Kidney (tissue), 14 donors: ENCODE measurements around the gene SYT13. TPM values are rescaled to one million over a fixed set of nuclear protein-coding genes. Genes with fewer than 3 reads are reported as not detected.

Source experiments
- DNase-seq, 5 donors: peaks; one replicate each; pipeline ENCODE4 v3.0.0-alpha.2; 2013 to 2020
- FAIRE-seq: peaks from 2 replicates; lab custom pipeline; 2012; peaks lifted over from hg19 to GRCh38; lab: Jason Lieb, UNC
- H3K27ac ChIP-seq, 2 donors: one replicate each; pipeline ENCODE4 v1.7.0; 2013; ENCODE audit warnings: low read depth in 2 of 2, low read length in 2 of 2, inconsistent platforms in 1 of 2
- H3K27me3 ChIP-seq: one replicate; pipeline ENCODE4 v1.7.1; 2013; ENCODE audit warnings: low read length, inconsistent platforms; ENCODE audit not compliant: control insufficient read depth, insufficient read depth
- H3K36me3 ChIP-seq, 3 donors: one replicate each; pipeline versions ENCODE4 v1.7.0 to v1.7.1; 2013; ENCODE audit warnings: low read length in 3 of 3, control low read depth in 1 of 3, inconsistent platforms in 1 of 3; ENCODE audit not compliant: insufficient read depth in 3 of 3, control insufficient read depth in 2 of 3
- H3K4me1 ChIP-seq, 3 donors: one replicate each; pipeline versions ENCODE4 v1.7.0 to v1.7.1; 2013; ENCODE audit warnings: low read length in 3 of 3, inconsistent platforms in 1 of 3, low read depth in 1 of 3; ENCODE audit not compliant: control insufficient read depth in 2 of 3, insufficient read depth in 2 of 3
- H3K4me3 ChIP-seq, 3 donors: one replicate each; pipeline versions ENCODE4 v1.7.0 to v1.8.1; 2013; ENCODE audit warnings: low read length in 3 of 3, control low read depth in 1 of 3, inconsistent platforms in 1 of 3
- H3K9ac ChIP-seq, 3 donors: one replicate each; pipeline versions ENCODE4 v1.7.0 to v1.7.1; 2013; ENCODE audit warnings: low read length in 3 of 3, control low read depth in 1 of 3, inconsistent platforms in 1 of 3
- H3K9me3 ChIP-seq, 3 donors: one replicate each; pipeline versions ENCODE4 v1.7.0 to v1.7.1; 2013; ENCODE audit warnings: low read length in 3 of 3, control low read depth in 1 of 3, inconsistent platforms in 1 of 3; ENCODE audit not compliant: control insufficient read depth in 2 of 3, insufficient read depth in 1 of 3
- CTCF ChIP-seq: IDR thresholded peaks from 3 replicates; pipeline ENCODE4 v1.5.1; 2012; ENCODE audit warnings: mild to moderate bottlenecking, moderate library complexity, borderline replicate concordance; ENCODE audit not compliant: insufficient read depth; ENCODE audit errors: extremely low read depth
- intact Hi-C: fragments of 100-400 bp; cut with DNase I; formaldehyde crosslinking; loops from one replicate; pipeline ENCODE4 v1.11.1; 2022
- polyA plus RNA-seq: library from polyadenylated mRNA; stranded (reverse); fragments of 350-450 nt; fragmentation: Illumina TruSeq; extraction: RNeasy Lipid Tissue Mini Kit (QIAGEN cat#74804); gene quantifications from one replicate; pipeline ENCODE4 v1.2.3, GENCODE V29; 2014; ENCODE audit warnings: low read depth, low replicate concordance; ENCODE audit not compliant: insufficient read depth
- total RNA-seq: library from RNA; stranded (reverse); fragmentation: NEBNext Ultra II Directional; extraction: Animal tissue kit (Norgen Biotek cat#: 25700); gene quantifications from one replicate; pipeline ENCODE4 v1.2.1, GENCODE V29; 2021
- donor health status: control.
- donor health status: control.
- donor health status: control.
- donor health status: control.
- donor health status: control.
- donor health status: DM: yes; HTN: yes; CAD: no.
- donor health status: Normal renal cell carcinoma (clear cell type).

SYT13 gene
- total and polyA plus RNA-seq, 2 donors from 2014 or later: 6.8 to 16.4 TPM

- no peak for FAIRE-seq
- no peak overlapping the region for H3K9ac ChIP-seq
Measured at GRCh38 chr11:45209891-45210699, 76.0 kb downstream of the SYT13 start.

GRCh38 chr11:45209000-45209879, 76.9 kb downstream of the SYT13 start:
- no peak overlapping the region for H3K9ac ChIP-seq
- H3K4me3 ChIP-seq: no peak overlapping the region
- FAIRE-seq: no peak
- TF ChIP-seq CTCF: no peak
- H3K4me1 ChIP-seq: peaks cover 0 to 13% (median 6%) of the 10 kb centered on the region in 3 donors
- H3K36me3 ChIP-seq: peaks cover 0 to 12% (median 6%) of the 10 kb centered on the region in 3 donors
- H3K9me3 ChIP-seq: no peaks in the 10 kb centered on the region
- peak overlapping the region in 1 of 2 donors; percentile 43 for H3K27ac ChIP-seq
- intact Hi-C loops: no loop called here
- no peaks in the 10 kb centered on the region for H3K27me3 ChIP-seq
- DNase-seq: no peak

More at GRCh38 chr11:45209891-45210699, 76.0 kb downstream of the SYT13 start:
- Histone ChIP-seq H3K27me3 (no peaks in the 10 kb centered on the region), H3K9me3 (no peaks in the 10 kb centered on the region), H3K27ac (peak overlapping the region; percentile 43 to 52), H3K4me1 (peaks cover 0 to 16% (median 6%) of the 10 kb centered on the region in 3 donors), H3K36me3 (peaks cover 0 to 10% (median 6%) of the 10 kb centered on the region in 3 donors), H3K4me3 (no peak overlapping the region)
- DNase-seq: peak; percentile 91 to 96 (median 94)
- TF ChIP-seq CTCF: no peak
- intact Hi-C loops: no loop called here

GRCh38 chr11:45208135-45208534, 78.0 kb downstream of the SYT13 start:
- no peaks in the 10 kb centered on the region for H3K9me3 ChIP-seq
- no peak for TF ChIP-seq CTCF
- no peaks in the 10 kb centered on the region for H3K27me3 ChIP-seq
- H3K4me1 ChIP-seq: peaks cover 0 to 13% (median 6%) of the 10 kb centered on the region in 3 donors
- no peak overlapping the region for H3K9ac ChIP-seq
- intact Hi-C loops: no loop called here
- no peak overlapping the region for H3K4me3 ChIP-seq
- no peak for FAIRE-seq
- peaks cover 0 to 10% (median 5%) of the 10 kb centered on the region in 3 donors for H3K36me3 ChIP-seq
- no peak overlapping the region for H3K27ac ChIP-seq
- DNase-seq: no peak
